GM23338 (cell line): ENCODE results near the gene MID1. TPM values are rescaled to one million over a fixed set of nuclear protein-coding genes. Genes with fewer than 3 reads are reported as not detected.

Experiments
- ATAC-seq: fragments of 200-7000 bp; cut with Tn5 transposase; 3 replicates; pipeline ENCODE4 v1.9.1; 2020
- DNase-seq: peaks from one replicate; pipeline ENCODE4 v3.0.0-alpha.2; 2015; ENCODE audit warnings: low spot score
- H2AFZ ChIP-seq: fragments of 200-600 bp; sonication (generic); 2 replicates; pipeline ENCODE4 v1.8.0; 2016; ENCODE audit warnings: antibody characterized with exemption, mild to moderate bottlenecking, moderate library complexity
- H3F3A ChIP-seq: fragments of 200-600 bp; sonication (generic); replicated peaks from 2 replicates; pipeline ENCODE4 v1.8.0; 2017; ENCODE audit warnings: antibody characterized with exemption, mixed run types, low read depth
- H3K27ac ChIP-seq: fragments of 200-600 bp; sonication (generic); 2 replicates; pipeline ENCODE4 v1.6.1; 2016; ENCODE audit warnings: low read depth
- H3K27me3 ChIP-seq: fragments of 200-600 bp; sonication (generic); 2 replicates; pipeline ENCODE4 v1.8.0; 2016; ENCODE audit warnings: mild to moderate bottlenecking, mixed run types, moderate library complexity; ENCODE audit not compliant: insufficient read depth
- H3K36me3 ChIP-seq: fragments of 200-600 bp; sonication (generic); 2 replicates; pipeline ENCODE4 v1.8.0; 2016; ENCODE audit warnings: mild to moderate bottlenecking; ENCODE audit not compliant: insufficient read depth
- H3K4me1 ChIP-seq: fragments of 200-600 bp; sonication (generic); 2 replicates; pipeline ENCODE4 v1.8.0; 2016; ENCODE audit warnings: mild to moderate bottlenecking, moderate library complexity; ENCODE audit not compliant: insufficient read depth
- H3K4me2 ChIP-seq: fragments of 200-600 bp; sonication (generic); 2 replicates; pipeline ENCODE4 v1.7.1; 2017; ENCODE audit warnings: mixed run types
- H3K4me3 ChIP-seq: fragments of 200-600 bp; sonication (generic); 2 replicates; pipeline ENCODE4 v1.6.1; 2016; ENCODE audit warnings: mixed run types
- H3K79me2 ChIP-seq: fragments of 200-600 bp; sonication (generic); replicated peaks from 2 replicates; pipeline ENCODE4 v1.8.0; 2017; ENCODE audit warnings: mild to moderate bottlenecking; ENCODE audit not compliant: insufficient read depth
- H3K9me2 ChIP-seq: fragments of 200-600 bp; sonication (generic); 2 replicates; pipeline ENCODE4 v1.8.0; 2017; ENCODE audit not compliant: insufficient read depth
- H4K20me1 ChIP-seq: fragments of 200-600 bp; sonication (generic); replicated peaks from 2 replicates; pipeline ENCODE4 v1.8.0; 2017; ENCODE audit warnings: mild to moderate bottlenecking; ENCODE audit not compliant: insufficient read depth
- H3K27ac Mint-ChIP-seq: 2 replicates; pipeline ENCODE4 v1.8.0; 2020; ENCODE audit warnings: inconsistent platforms, mild to moderate bottlenecking, moderate library complexity, mixed read lengths
- H3K27me3 Mint-ChIP-seq: 3 replicates; pipeline ENCODE4 v1.8.0; 2022; ENCODE audit warnings: low read depth, mild to moderate bottlenecking, moderate library complexity, mixed read lengths, inconsistent platforms; ENCODE audit not compliant: insufficient read depth, poor library complexity
- H3K36me3 Mint-ChIP-seq: 3 replicates; pipeline ENCODE4 v1.8.0; 2021; ENCODE audit warnings: low read depth, mild to moderate bottlenecking, inconsistent platforms, moderate library complexity, mixed read lengths
- H3K4me1 Mint-ChIP-seq: 3 replicates; pipeline ENCODE4 v1.8.0; 2020; ENCODE audit warnings: mild to moderate bottlenecking, inconsistent platforms, mixed read lengths
- H3K4me3 Mint-ChIP-seq: 3 replicates; pipeline ENCODE4 v1.8.0; 2021; ENCODE audit warnings: moderate library complexity, mild to moderate bottlenecking, inconsistent platforms, mixed read lengths
- H3K9me3 Mint-ChIP-seq: 3 replicates; pipeline ENCODE4 v1.8.0; 2020; ENCODE audit warnings: moderate library complexity, mild to moderate bottlenecking, inconsistent platforms, mixed read lengths
- CREB1 ChIP-seq: fragments of 250-450 bp; sonication (Bioruptor Pico); IDR thresholded peaks from 2 replicates; pipeline ENCODE4 v1.5.0; 2020; ENCODE audit warnings: low read depth, mild to moderate bottlenecking, moderate library complexity
- EZH2 ChIP-seq: fragments of 200-600 bp; sonication (generic); IDR thresholded peaks from one replicate; pipeline ENCODE4 v1.8.0; 2017; ENCODE audit warnings: antibody characterized with exemption, mild to moderate bottlenecking, low read depth; ENCODE audit not compliant: unreplicated experiment
- EZH2phosphoT487 ChIP-seq: fragments of 200-600 bp; sonication (generic); IDR thresholded peaks from one replicate; pipeline ENCODE4 v1.8.1; 2018; ENCODE audit warnings: antibody characterized with exemption; ENCODE audit not compliant: unreplicated experiment
- JUNB ChIP-seq: IDR thresholded peaks from one replicate; pipeline ENCODE4 v1.6.1; 2016; ENCODE audit warnings: antibody characterized with exemption; ENCODE audit not compliant: unreplicated experiment
- NANOG ChIP-seq: IDR thresholded peaks from 2 replicates; pipeline ENCODE4 v1.6.1; 2016; ENCODE audit warnings: antibody characterized with exemption, borderline replicate concordance
- POLR2AphosphoS5 ChIP-seq: IDR thresholded peaks from 2 replicates; pipeline ENCODE4 v1.6.1; 2016; ENCODE audit warnings: antibody characterized with exemption, low read depth
- STAT1 ChIP-seq: IDR thresholded peaks from one replicate; pipeline ENCODE4 v1.6.1; 2016; ENCODE audit warnings: antibody characterized with exemption; ENCODE audit not compliant: unreplicated experiment
- ZNF114 ChIP-seq: fragments of 250-450 bp; sonication (Bioruptor Pico); IDR thresholded peaks from 2 replicates; pipeline ENCODE4 v1.5.0; 2020; ENCODE audit warnings: mild to moderate bottlenecking, moderate library complexity
- ZNF331 ChIP-seq: fragments of 250-450 bp; sonication (Bioruptor Pico); IDR thresholded peaks from 2 replicates; pipeline ENCODE4 v1.5.0; 2020; ENCODE audit warnings: low read depth, mild to moderate bottlenecking, moderate library complexity
- polyA plus RNA-seq: library from polyadenylated mRNA; unstranded; fragments of >200 nt; fragmentation: Nextera tagmentation; extraction: Ambion mirVana; gene quantifications from 2 replicates; pipeline ENCODE4 v1.2.1, GENCODE V29; 2016
- total RNA-seq: library from RNA; depleted of rRNA; stranded (reverse); fragments of >200 nt; shearing (Covaris generic); gene quantifications from 2 replicates; pipeline ENCODE4 v1.2.3, GENCODE V29; 2014
- TF ChIP-seq, protein P1 (sequence below): fragments of 250-450 bp; sonication (Bioruptor Pico); IDR thresholded peaks from 2 replicates; pipeline ENCODE4 v1.5.0; 2020; ENCODE audit warnings: mild to moderate bottlenecking, moderate library complexity
- TF ChIP-seq, protein P2 (sequence below): IDR thresholded peaks from one replicate; pipeline ENCODE4 v1.6.1; 2018; ENCODE audit warnings: antibody characterized with exemption; ENCODE audit not compliant: unreplicated experiment
- TF ChIP-seq, protein P3 (sequence below), 2 experiments: fragments of 200-600 bp in 1 of 2; sonication (generic) in 1 of 2; conservative IDR thresholded peaks; 2 replicates each; pipeline versions ENCODE4 v1.5.1 to v1.6.1; 2016 to 2017; ENCODE audit warnings: antibody characterized with exemption in 2 of 2, low read depth in 2 of 2, mild to moderate bottlenecking in 2 of 2, moderate library complexity in 1 of 2
- TF ChIP-seq, protein P4 (sequence below): IDR thresholded peaks from 2 replicates; pipeline ENCODE4 v1.6.1; 2016; ENCODE audit warnings: antibody characterized with exemption

The MID1 gene
- total and polyA plus RNA-seq, 2 experiments from 2014 or later = 27.2 to 39.3 TPM

DNA sequence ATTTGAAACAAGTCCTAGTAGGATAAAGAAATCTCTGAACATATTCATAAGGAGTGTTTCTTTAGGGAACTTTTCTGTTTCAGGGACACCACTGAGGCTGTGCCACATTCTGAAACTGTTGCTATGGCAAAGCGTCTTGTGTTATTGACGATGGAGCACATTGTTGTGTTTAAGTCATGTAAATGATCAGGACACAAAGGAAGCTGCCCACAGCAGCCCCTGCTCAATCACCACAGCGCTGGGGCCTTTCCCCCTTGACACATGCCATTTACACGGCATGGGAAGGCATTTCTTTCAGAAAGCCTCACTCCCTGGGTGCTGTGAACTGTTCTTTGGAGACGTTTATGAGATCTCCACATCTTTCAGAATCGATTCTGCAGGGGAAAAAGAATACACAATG is 39.8 kb upstream of the MID1 start:
- H3K4me3 ChIP-seq = no peak overlapping the region
- H3K36me3 ChIP-seq = no peaks in the 10 kb centered on the region
- no peaks in the 10 kb centered on the region for H3K27me3 ChIP-seq
- no peaks in the 10 kb centered on the region for H3F3A ChIP-seq
- DNase-seq (peak; percentile 69), ATAC-seq (peak; percentile 97)
- H3K4me1 Mint-ChIP-seq = peaks cover 20% of the 10 kb centered on the region
- peaks cover 16% of the 10 kb centered on the region; the same call in 1 of the 2 replicates for H3K4me1 ChIP-seq
- H3K79me2 ChIP-seq = no peaks in the 10 kb centered on the region
- peaks cover 2% of the 10 kb centered on the region for H3K27me3 Mint-ChIP-seq
- peak overlapping the region; percentile 56; the same call in 1 of the 2 replicates for H3K27ac Mint-ChIP-seq
- H3K9me3 Mint-ChIP-seq = no peaks in the 10 kb centered on the region; the same call in 2 of the 3 replicates
- H3K27ac ChIP-seq = peak overlapping the region; percentile 48; the same call in 1 of the 2 replicates
- no peaks in the 10 kb centered on the region for H3K9me2 ChIP-seq
- no peaks in the 10 kb centered on the region for H3K36me3 Mint-ChIP-seq
- H4K20me1 ChIP-seq = no peaks in the 10 kb centered on the region
- TF ChIP-seq, protein P1, sequence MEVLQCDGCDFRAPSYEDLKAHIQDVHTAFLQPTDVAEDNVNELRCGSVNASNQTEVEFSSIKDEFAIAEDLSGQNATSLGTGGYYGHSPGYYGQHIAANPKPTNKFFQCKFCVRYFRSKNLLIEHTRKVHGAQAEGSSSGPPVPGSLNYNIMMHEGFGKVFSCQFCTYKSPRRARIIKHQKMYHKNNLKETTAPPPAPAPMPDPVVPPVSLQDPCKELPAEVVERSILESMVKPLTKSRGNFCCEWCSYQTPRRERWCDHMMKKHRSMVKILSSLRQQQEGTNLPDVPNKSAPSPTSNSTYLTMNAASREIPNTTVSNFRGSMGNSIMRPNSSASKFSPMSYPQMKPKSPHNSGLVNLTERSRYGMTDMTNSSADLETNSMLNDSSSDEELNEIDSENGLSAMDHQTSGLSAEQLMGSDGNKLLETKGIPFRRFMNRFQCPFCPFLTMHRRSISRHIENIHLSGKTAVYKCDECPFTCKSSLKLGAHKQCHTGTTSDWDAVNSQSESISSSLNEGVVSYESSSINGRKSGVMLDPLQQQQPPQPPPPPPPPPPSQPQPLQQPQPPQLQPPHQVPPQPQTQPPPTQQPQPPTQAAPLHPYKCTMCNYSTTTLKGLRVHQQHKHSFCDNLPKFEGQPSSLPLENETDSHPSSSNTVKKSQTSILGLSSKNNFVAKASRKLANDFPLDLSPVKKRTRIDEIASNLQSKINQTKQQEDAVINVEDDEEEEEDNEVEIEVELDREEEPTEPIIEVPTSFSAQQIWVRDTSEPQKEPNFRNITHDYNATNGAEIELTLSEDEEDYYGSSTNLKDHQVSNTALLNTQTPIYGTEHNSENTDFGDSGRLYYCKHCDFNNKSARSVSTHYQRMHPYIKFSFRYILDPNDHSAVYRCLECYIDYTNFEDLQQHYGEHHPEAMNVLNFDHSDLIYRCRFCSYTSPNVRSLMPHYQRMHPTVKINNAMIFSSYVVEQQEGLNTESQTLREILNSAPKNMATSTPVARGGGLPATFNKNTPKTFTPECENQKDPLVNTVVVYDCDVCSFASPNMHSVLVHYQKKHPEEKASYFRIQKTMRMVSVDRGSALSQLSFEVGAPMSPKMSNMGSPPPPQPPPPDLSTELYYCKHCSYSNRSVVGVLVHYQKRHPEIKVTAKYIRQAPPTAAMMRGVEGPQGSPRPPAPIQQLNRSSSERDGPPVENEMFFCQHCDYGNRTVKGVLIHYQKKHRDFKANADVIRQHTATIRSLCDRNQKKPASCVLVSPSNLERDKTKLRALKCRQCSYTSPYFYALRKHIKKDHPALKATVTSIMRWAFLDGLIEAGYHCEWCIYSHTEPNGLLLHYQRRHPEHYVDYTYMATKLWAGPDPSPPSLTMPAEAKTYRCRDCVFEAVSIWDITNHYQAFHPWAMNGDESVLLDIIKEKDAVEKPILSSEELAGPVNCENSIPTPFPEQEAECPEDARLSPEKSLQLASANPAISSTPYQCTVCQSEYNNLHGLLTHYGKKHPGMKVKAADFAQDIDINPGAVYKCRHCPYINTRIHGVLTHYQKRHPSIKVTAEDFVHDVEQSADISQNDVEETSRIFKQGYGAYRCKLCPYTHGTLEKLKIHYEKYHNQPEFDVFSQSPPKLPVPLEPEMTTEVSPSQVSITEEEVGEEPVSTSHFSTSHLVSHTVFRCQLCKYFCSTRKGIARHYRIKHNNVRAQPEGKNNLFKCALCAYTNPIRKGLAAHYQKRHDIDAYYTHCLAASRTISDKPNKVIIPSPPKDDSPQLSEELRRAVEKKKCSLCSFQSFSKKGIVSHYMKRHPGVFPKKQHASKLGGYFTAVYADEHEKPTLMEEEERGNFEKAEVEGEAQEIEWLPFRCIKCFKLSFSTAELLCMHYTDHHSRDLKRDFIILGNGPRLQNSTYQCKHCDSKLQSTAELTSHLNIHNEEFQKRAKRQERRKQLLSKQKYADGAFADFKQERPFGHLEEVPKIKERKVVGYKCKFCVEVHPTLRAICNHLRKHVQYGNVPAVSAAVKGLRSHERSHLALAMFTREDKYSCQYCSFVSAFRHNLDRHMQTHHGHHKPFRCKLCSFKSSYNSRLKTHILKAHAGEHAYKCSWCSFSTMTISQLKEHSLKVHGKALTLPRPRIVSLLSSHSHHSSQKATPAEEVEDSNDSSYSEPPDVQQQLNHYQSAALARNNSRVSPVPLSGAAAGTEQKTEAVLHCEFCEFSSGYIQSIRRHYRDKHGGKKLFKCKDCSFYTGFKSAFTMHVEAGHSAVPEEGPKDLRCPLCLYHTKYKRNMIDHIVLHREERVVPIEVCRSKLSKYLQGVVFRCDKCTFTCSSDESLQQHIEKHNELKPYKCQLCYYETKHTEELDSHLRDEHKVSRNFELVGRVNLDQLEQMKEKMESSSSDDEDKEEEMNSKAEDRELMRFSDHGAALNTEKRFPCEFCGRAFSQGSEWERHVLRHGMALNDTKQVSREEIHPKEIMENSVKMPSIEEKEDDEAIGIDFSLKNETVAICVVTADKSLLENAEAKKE (CRISPR knock-in tag) = no peak
- no peak for TF ChIP-seq POLR2AphosphoS5
- TF ChIP-seq EZH2phosphoT487 = no peak
- TF ChIP-seq, protein P2, sequence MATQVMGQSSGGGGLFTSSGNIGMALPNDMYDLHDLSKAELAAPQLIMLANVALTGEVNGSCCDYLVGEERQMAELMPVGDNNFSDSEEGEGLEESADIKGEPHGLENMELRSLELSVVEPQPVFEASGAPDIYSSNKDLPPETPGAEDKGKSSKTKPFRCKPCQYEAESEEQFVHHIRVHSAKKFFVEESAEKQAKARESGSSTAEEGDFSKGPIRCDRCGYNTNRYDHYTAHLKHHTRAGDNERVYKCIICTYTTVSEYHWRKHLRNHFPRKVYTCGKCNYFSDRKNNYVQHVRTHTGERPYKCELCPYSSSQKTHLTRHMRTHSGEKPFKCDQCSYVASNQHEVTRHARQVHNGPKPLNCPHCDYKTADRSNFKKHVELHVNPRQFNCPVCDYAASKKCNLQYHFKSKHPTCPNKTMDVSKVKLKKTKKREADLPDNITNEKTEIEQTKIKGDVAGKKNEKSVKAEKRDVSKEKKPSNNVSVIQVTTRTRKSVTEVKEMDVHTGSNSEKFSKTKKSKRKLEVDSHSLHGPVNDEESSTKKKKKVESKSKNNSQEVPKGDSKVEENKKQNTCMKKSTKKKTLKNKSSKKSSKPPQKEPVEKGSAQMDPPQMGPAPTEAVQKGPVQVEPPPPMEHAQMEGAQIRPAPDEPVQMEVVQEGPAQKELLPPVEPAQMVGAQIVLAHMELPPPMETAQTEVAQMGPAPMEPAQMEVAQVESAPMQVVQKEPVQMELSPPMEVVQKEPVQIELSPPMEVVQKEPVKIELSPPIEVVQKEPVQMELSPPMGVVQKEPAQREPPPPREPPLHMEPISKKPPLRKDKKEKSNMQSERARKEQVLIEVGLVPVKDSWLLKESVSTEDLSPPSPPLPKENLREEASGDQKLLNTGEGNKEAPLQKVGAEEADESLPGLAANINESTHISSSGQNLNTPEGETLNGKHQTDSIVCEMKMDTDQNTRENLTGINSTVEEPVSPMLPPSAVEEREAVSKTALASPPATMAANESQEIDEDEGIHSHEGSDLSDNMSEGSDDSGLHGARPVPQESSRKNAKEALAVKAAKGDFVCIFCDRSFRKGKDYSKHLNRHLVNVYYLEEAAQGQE = no peak
- TF ChIP-seq CREB1 (CRISPR knock-in tag) = no peak
- no peak for TF ChIP-seq EZH2
- TF ChIP-seq STAT1 = no peak
- no peak for TF ChIP-seq NANOG
- TF ChIP-seq, protein P3, sequence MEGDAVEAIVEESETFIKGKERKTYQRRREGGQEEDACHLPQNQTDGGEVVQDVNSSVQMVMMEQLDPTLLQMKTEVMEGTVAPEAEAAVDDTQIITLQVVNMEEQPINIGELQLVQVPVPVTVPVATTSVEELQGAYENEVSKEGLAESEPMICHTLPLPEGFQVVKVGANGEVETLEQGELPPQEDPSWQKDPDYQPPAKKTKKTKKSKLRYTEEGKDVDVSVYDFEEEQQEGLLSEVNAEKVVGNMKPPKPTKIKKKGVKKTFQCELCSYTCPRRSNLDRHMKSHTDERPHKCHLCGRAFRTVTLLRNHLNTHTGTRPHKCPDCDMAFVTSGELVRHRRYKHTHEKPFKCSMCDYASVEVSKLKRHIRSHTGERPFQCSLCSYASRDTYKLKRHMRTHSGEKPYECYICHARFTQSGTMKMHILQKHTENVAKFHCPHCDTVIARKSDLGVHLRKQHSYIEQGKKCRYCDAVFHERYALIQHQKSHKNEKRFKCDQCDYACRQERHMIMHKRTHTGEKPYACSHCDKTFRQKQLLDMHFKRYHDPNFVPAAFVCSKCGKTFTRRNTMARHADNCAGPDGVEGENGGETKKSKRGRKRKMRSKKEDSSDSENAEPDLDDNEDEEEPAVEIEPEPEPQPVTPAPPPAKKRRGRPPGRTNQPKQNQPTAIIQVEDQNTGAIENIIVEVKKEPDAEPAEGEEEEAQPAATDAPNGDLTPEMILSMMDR (conservative IDR thresholded peaks at IDR 0.05; ENCODE audit: low read depth in 2 of 2) = no peak
- no peak for TF ChIP-seq ZNF114 (CRISPR knock-in tag)
- TF ChIP-seq ZNF331 (CRISPR knock-in tag) = no peak
- TF ChIP-seq, protein P4, sequence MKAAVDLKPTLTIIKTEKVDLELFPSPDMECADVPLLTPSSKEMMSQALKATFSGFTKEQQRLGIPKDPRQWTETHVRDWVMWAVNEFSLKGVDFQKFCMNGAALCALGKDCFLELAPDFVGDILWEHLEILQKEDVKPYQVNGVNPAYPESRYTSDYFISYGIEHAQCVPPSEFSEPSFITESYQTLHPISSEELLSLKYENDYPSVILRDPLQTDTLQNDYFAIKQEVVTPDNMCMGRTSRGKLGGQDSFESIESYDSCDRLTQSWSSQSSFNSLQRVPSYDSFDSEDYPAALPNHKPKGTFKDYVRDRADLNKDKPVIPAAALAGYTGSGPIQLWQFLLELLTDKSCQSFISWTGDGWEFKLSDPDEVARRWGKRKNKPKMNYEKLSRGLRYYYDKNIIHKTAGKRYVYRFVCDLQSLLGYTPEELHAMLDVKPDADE = no peak
- TF ChIP-seq JUNB = no peak
- no peak overlapping the region for H3K4me3 Mint-ChIP-seq
- H3K4me2 ChIP-seq = peak overlapping the region; percentile 49
- H2AFZ ChIP-seq = no peak overlapping the region
